Breast epithelium (tissue), 4 donors: Measurements from ENCODE around the gene ST7L. TPM values are rescaled to one million over a fixed set of nuclear protein-coding genes. Genes with fewer than 3 reads are reported as not detected.
"Not testable (repeated sequence)": the region's sequence is repeated elsewhere in the genome, so short reads cannot be mapped to it uniquely, and the experiment has no call there.

Experiments used
- DNase-seq, 2 donors: peaks; one replicate each; pipeline ENCODE4 v3.0.0-alpha.2; 2019; ENCODE audit warnings: low spot score in 2 of 2
- H3K27ac ChIP-seq, 2 donors: fragments of 200-600 bp; sonication (generic) in 1 of 2; one replicate each; pipeline ENCODE4 v1.5.1; 2016 to 2019; ENCODE audit warnings: mild to moderate bottlenecking in 1 of 2
- H3K27me3 ChIP-seq, 2 donors: fragments of 200-600 bp; sonication (generic) in 1 of 2; one replicate each; pipeline versions ENCODE4 v1.5.1 to v1.6.0; 2017 to 2019; ENCODE audit warnings: control low read depth in 1 of 2, mild to moderate bottlenecking in 1 of 2
- H3K36me3 ChIP-seq: fragments of 200-600 bp; one replicate; pipeline ENCODE4 v1.5.1; 2019
- H3K4me1 ChIP-seq, 2 donors: fragments of 200-600 bp; sonication (generic); one replicate each; pipeline ENCODE4 v1.5.1; 2016 to 2019; ENCODE audit warnings: control low read depth in 1 of 2
- H3K4me3 ChIP-seq, 3 donors: fragments of 200-600 bp; sonication (generic); 1 replicate in 2 of 3; 2 replicates in 1 of 3; pipeline ENCODE4 v1.5.1; 2016 to 2019; ENCODE audit warnings: mild to moderate bottlenecking in 3 of 3, moderate library complexity in 2 of 3
- H3K9me3 ChIP-seq, 2 donors: fragments of 200-600 bp; sonication (generic) in 1 of 2; one replicate each; pipeline ENCODE4 v1.5.1; 2016 to 2019; ENCODE audit warnings: control low read depth in 1 of 2
- POLR2A ChIP-seq: fragments of 450-650 bp; IDR thresholded peaks from one replicate; pipeline ENCODE4 v1.6.1; 2016; ENCODE audit warnings: antibody characterized with exemption, mild to moderate bottlenecking, moderate library complexity
- POLR2AphosphoS5 ChIP-seq, 3 donors: sonication (generic); formaldehyde crosslinking; IDR thresholded peaks; one replicate each; pipeline ENCODE4 v1.6.1; 2017; ENCODE audit warnings: antibody characterized with exemption in 3 of 3
- intact Hi-C: fragments of 100-400 bp; cut with DNase I; formaldehyde crosslinking; loops from one replicate; pipeline ENCODE4 v1.15.1; 2023; ENCODE audit warnings: low total_unique reads
- total RNA-seq, 3 donors: library from RNA; depleted of rRNA; stranded (reverse); fragments of >200 nt; gene quantifications; one replicate each; pipeline ENCODE4 v1.1.0, GENCODE V29; 2016
- TF ChIP-seq, protein P1 (sequence below), 3 donors: fragments of 450-650 bp; IDR thresholded peaks; one replicate each; pipeline ENCODE4 v1.5.1; 2016 to 2017; ENCODE audit warnings: antibody characterized with exemption in 3 of 3, mild to moderate bottlenecking in 3 of 3, moderate library complexity in 3 of 3

The ST7L gene
- total RNA-seq, 3 donors from 2014 or later = 20.6 to 36.0 (median 25.9) TPM

DNA sequence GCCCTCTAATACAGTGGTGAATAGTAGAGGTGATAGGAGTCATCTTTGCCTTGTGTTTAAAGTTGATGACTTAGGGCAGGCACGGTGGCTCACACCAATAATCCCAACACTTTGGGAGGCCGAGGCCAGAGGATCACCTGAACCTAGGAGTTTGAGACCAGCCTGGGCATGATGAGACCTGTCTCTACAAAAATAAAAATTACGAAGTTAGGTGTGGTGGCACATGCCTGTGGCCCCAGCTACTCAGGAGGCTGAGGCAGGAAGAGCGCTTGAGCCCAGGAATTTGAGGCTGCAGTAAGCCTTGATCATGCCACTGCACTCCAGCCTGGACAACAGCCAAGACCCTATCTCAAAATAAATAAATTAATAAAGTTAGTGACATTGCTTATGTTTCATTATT is 27.3 kb upstream of the ST7L start:
- Histone ChIP-seq H3K9me3 (no peaks in the 10 kb centered on the region), H3K4me1 (no peaks in the 10 kb centered on the region), H3K36me3 (no peaks in the 10 kb centered on the region), H3K27me3 (no peaks in the 10 kb centered on the region), H3K27ac (no peak overlapping the region), H3K4me3 (no peak overlapping the region)
- DNase-seq = no peak
- intact Hi-C loops = no loop called here
- TF ChIP-seq POLR2AphosphoS5 (IDR thresholded peaks at IDR 0.05) (no peak), POLR2A (no peak)
- TF ChIP-seq, protein P1, sequence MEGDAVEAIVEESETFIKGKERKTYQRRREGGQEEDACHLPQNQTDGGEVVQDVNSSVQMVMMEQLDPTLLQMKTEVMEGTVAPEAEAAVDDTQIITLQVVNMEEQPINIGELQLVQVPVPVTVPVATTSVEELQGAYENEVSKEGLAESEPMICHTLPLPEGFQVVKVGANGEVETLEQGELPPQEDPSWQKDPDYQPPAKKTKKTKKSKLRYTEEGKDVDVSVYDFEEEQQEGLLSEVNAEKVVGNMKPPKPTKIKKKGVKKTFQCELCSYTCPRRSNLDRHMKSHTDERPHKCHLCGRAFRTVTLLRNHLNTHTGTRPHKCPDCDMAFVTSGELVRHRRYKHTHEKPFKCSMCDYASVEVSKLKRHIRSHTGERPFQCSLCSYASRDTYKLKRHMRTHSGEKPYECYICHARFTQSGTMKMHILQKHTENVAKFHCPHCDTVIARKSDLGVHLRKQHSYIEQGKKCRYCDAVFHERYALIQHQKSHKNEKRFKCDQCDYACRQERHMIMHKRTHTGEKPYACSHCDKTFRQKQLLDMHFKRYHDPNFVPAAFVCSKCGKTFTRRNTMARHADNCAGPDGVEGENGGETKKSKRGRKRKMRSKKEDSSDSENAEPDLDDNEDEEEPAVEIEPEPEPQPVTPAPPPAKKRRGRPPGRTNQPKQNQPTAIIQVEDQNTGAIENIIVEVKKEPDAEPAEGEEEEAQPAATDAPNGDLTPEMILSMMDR (IDR thresholded peaks at IDR 0.05) = no peak

DNA sequence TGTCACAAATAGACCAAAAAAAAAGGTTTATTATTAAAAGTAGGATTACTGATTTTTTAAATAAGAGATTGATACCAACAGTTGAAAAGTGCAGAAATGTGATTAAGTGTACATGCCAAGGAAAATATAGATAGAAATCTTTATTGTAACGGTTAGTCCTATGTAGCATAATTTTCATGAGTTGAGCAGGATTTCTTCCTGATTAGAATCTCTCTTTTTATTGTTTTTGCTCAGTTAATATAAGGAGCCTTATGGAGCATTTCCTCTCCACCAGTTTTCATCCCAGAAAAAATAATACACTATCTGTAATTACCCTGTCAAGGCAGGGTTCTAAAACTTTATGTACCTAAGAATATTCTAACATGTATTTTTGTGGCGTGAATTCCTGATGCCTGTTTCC is 24.1 kb upstream of the ST7L start:
- DNase-seq = no peak
- intact Hi-C loops = no loop called here
- TF ChIP-seq POLR2A (no peak), POLR2AphosphoS5 (IDR thresholded peaks at IDR 0.05) (no peak)
- TF ChIP-seq, protein P1 (IDR thresholded peaks at IDR 0.05) = no peak
- Histone ChIP-seq H3K4me3 (no peak overlapping the region), H3K27me3 (no peaks in the 10 kb centered on the region), H3K4me1 (no peaks in the 10 kb centered on the region), H3K36me3 (no peaks in the 10 kb centered on the region), H3K9me3 (no peaks in the 10 kb centered on the region), H3K27ac (no peak overlapping the region)

DNA sequence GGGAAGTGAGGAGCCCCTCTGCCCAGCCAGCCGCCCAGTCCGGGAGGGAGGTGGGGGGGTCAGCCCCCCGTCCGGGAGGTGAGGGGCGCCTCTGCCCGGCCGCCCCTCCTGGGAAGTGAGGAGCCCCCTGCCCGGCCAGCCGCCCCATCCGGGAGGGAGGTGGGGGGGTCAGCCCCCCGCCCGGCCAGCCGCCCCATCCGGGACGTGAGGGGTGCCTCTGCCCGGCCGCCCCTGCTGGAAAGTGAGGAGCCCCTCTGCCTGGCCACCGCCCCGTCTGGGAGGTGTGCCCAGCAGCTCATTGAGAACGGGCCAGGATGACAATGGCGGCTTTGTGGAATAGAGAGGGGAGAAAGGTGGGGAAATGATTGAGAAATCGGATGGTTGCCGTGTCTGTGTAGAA is 21.5 kb upstream of the ST7L start:
- intact Hi-C loops, DNase-seq, H3K27me3 ChIP-seq, H3K9me3 ChIP-seq, H3K36me3 ChIP-seq, H3K4me1 ChIP-seq: not testable (repeated sequence)
- H3K27ac ChIP-seq = peak overlapping the region; percentile 56 to 58
- peak overlapping the region in 2 of 3 donors; percentile 34 to 52 for H3K4me3 ChIP-seq

DNA sequence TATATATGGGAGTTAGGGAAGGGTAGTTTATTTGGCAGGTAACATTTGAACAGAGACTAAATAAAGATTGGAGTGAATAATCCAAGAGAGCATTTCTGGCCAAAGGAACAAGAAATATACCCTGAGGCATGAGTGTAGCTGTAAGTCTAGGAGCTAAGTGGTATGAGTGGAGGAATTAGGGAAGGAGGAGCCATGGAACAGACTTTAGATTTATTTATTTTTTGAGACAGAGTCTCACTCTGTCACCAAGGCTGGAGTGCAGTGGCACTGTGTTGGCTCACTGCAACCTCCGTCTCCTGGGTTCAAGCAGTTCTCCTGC is 19.1 kb upstream of the ST7L start:
- H3K4me3 ChIP-seq = no peak overlapping the region
- no peaks in the 10 kb centered on the region for H3K27me3 ChIP-seq
- peak overlapping the region; percentile 4 to 30 for H3K27ac ChIP-seq
- H3K9me3 ChIP-seq = no peaks in the 10 kb centered on the region
- no peaks in the 10 kb centered on the region for H3K36me3 ChIP-seq
- H3K4me1 ChIP-seq = no peaks in the 10 kb centered on the region
- TF ChIP-seq POLR2A = no peak
- TF ChIP-seq POLR2AphosphoS5 (IDR thresholded peaks at IDR 0.05) = no peak
- no peak for DNase-seq
- intact Hi-C loops = no loop called here

DNA sequence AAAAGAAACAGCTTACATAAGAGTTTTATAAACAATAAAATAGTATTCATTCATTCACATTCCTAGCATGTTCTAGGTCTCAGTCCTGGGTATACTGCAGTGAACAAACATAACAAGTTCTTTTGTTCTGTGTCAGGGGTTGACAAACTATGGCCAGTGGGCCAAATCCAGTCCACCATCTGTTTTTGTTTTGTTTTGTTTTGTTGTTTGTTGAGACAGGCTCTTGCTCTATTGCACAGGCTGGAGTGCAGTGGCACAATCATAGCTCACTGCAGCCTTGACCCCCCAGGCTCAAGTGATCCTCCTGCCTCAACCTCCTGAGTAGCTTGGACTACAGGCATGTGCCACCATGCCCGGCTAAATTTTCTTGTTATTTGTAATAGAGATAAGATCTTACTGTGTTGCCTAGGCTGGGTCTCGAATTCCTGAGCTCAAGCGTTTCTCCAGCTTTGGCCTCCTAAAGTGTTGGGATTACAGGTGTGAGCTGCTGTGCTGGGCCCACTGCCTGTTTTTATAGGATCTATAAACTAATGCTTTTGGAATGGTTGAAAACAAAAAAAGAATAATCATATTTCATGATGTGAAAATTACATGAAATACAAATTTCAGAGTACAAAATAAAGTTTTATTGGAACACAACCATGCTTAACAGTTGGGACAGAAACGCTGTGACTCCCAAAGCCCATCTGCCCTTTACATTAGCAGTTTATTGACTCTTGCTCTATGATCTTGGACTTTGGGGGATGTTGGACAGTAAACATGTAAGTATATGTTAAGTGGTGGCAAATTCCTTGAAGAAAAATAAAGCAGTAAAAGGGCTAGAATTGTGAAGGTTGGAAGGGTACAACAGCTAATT is 18.5 kb upstream of the ST7L start:
- no peaks in the 10 kb centered on the region for H3K9me3 ChIP-seq
- intact Hi-C loops = no loop called here
- no peaks in the 10 kb centered on the region for H3K36me3 ChIP-seq
- no peak for DNase-seq
- H3K27ac ChIP-seq = peak overlapping the region; percentile 30 to 54
- H3K4me1 ChIP-seq = no peaks in the 10 kb centered on the region
- H3K27me3 ChIP-seq = no peaks in the 10 kb centered on the region
- H3K4me3 ChIP-seq = no peak overlapping the region
- TF ChIP-seq, protein P1 (IDR thresholded peaks at IDR 0.05) = no peak
- no peak for TF ChIP-seq POLR2AphosphoS5 (IDR thresholded peaks at IDR 0.05)
- no peak for TF ChIP-seq POLR2A

DNA sequence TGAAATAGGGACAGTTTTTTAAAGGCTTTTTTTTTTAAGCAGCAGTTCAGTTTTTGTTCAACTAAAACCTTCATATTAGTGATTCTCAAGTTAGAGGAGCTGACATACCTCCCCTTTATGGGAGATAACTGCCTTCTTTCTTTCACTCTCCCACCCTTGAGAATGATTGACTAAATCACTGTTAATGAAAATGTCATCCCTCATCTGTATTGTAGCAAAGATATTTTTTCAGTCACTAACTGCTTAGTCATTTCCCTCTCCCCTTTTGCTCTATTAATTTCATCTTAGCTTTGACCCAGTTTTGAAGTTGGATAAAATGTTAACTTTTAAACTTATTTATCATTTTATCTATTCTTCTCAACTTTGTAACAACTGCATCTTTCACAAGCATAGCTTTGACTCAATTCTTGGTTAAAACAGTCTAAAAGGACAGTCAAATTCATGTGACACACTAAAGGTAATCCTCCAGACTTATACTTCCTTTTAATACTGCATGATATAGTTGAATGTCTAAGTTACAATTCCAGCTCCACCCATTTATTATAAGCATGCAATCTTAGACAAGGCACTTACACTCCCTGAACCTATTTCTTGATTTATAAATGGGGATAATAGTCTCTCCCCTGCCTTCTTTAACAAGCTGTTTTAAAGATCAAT is 17.8 kb upstream of the ST7L start:
- H3K27me3 ChIP-seq = no peaks in the 10 kb centered on the region
- H3K4me1 ChIP-seq = no peaks in the 10 kb centered on the region
- peak overlapping the region in 1 of 2 donors; percentile 54 for H3K27ac ChIP-seq
- intact Hi-C loops = no loop called here
- no peak for DNase-seq
- H3K36me3 ChIP-seq = no peaks in the 10 kb centered on the region
- no peaks in the 10 kb centered on the region for H3K9me3 ChIP-seq
- TF ChIP-seq POLR2AphosphoS5 (IDR thresholded peaks at IDR 0.05) (no peak), POLR2A (no peak)
- TF ChIP-seq, protein P1 (IDR thresholded peaks at IDR 0.05) = no peak
- H3K4me3 ChIP-seq = no peak overlapping the region
